Measurements from ENCODE around the gene MAN2B2. TPM values are rescaled to one million over a fixed set of nuclear protein-coding genes. Genes with fewer than 3 reads are reported as not detected.

The MAN2B2 gene
- total RNA-seq, 2 donors from 2014 or later: 30.7 to 31.1 TPM

DNA sequence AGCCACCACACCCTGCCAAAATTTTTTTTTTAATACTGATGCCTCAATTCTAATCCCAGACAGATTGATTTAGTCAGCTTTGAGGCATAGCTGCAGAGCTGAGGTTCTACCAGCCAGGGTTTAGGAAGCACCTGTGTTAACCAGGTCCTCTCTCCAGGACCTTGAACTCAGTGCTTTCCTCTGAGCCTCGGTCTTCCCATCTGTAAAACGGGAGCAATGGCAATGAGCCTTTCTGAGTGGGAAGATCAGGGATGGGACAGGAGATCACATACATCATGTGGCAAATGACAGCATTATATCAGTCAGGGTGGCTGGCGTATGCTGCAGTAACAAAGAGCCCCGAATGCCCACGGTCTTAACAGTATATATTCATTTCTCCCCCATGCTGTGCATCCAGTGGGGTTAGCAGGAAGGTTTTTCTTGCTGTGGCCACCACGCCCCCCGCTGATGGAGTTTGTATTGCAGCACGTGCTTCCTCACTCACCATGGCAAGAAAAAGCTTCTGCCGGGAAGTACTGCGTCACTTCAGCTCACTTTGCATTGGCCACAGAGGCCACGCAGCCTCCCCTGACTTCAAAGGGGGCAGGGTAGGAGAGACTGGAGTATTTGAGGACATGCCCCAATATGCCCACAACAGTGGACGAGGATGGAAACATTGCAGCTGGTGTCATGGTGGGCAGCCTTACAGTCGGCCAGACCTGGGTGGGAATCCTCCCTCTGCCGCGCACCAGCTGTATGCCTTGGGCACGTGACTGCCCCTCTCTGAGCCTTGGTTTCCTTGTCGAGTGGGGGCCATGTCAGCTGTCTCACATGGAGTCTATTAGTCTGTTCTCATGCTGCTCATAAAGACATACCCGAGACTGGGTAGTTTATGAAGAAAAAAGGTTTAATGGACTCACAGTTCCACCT lies 41.4 kb downstream of the MAN2B2 start:
- no peak overlapping the region for H3K4me3 ChIP-seq
- H3K27me3 ChIP-seq: no peaks in the 10 kb centered on the region
- intact Hi-C loops (cut with DNase I): no loop called here
- H3K36me3 ChIP-seq: peaks cover 7% of the 10 kb centered on the region
- H3K4me1 ChIP-seq: no peaks in the 10 kb centered on the region
- TF ChIP-seq CTCF (IDR thresholded peaks at IDR 0.05): no peak
- H3K9me3 ChIP-seq: no peaks in the 10 kb centered on the region
- H3K9ac ChIP-seq (ENCODE audit: low read depth in 2 of 2, low read length in 2 of 2): no peak overlapping the region
- no peak for DNase-seq
- H3K27ac ChIP-seq: no peak overlapping the region

GRCh38 chr4:6617246-6617645 lies 42.3 kb downstream of the MAN2B2 start:
- DNase-seq: no peak
- no peak for TF ChIP-seq CTCF (IDR thresholded peaks at IDR 0.05)

GRCh38 chr4:6618386-6619115 lies 43.6 kb downstream of the MAN2B2 start:
- no peak overlapping the region for H3K27ac ChIP-seq
- H3K27me3 ChIP-seq: no peaks in the 10 kb centered on the region
- no peaks in the 10 kb centered on the region for H3K9me3 ChIP-seq
- no peak overlapping the region for H3K9ac ChIP-seq (ENCODE audit: low read depth in 2 of 2, low read length in 2 of 2)
- TF ChIP-seq CTCF (IDR thresholded peaks at IDR 0.05): no peak
- H3K4me1 ChIP-seq: no peaks in the 10 kb centered on the region
- H3K4me3 ChIP-seq: no peak overlapping the region
- intact Hi-C loops (cut with DNase I): no loop called here
- DNase-seq: no peak
- H3K36me3 ChIP-seq: peaks cover 7% of the 10 kb centered on the region

More at GRCh38 chr4:6617246-6617645, 42.3 kb downstream of the MAN2B2 start:
- H3K27me3 ChIP-seq: no peaks in the 10 kb centered on the region
- no peak overlapping the region for H3K27ac ChIP-seq
- H3K36me3 ChIP-seq: peaks cover 7% of the 10 kb centered on the region
- no peaks in the 10 kb centered on the region for H3K4me1 ChIP-seq
- H3K9me3 ChIP-seq: no peaks in the 10 kb centered on the region
- H3K4me3 ChIP-seq: no peak overlapping the region
- intact Hi-C loops (cut with DNase I): no loop called here
- no peak overlapping the region for H3K9ac ChIP-seq (ENCODE audit: low read depth in 2 of 2, low read length in 2 of 2)

GRCh38 chr4:6619116-6619465 lies 44.1 kb downstream of the MAN2B2 start:
- intact Hi-C loops (cut with DNase I): no loop called here
- no peak for TF ChIP-seq CTCF (IDR thresholded peaks at IDR 0.05)
- no peaks in the 10 kb centered on the region for H3K4me1 ChIP-seq
- no peak for DNase-seq
- no peaks in the 10 kb centered on the region for H3K9me3 ChIP-seq
- H3K27ac ChIP-seq: no peak overlapping the region
- H3K36me3 ChIP-seq: peaks cover 7% of the 10 kb centered on the region
- H3K4me3 ChIP-seq: no peak overlapping the region
- H3K27me3 ChIP-seq: no peaks in the 10 kb centered on the region
- H3K9ac ChIP-seq (ENCODE audit: low read depth in 2 of 2, low read length in 2 of 2): no peak overlapping the region

- intact Hi-C loops (cut with DNase I): no loop called here
- no peak for TF ChIP-seq CTCF (IDR thresholded peaks at IDR 0.05)
- no peaks in the 10 kb centered on the region for H3K27me3 ChIP-seq
- peaks cover 7% of the 10 kb centered on the region for H3K36me3 ChIP-seq
- no peak overlapping the region for H3K9ac ChIP-seq (ENCODE audit: low read depth in 2 of 2, low read length in 2 of 2)
- DNase-seq: no peak
- no peaks in the 10 kb centered on the region for H3K9me3 ChIP-seq
- H3K27ac ChIP-seq: no peak overlapping the region
- H3K4me1 ChIP-seq: no peaks in the 10 kb centered on the region
- H3K4me3 ChIP-seq: no peak overlapping the region
Observed at GRCh38 chr4:6619466-6620255, 44.7 kb downstream of the MAN2B2 start.
